ENCODE results near the gene PCYT1A.
"Not testable (repeated sequence)": the region's sequence is repeated elsewhere in the genome, so short reads cannot be mapped to it uniquely, and the experiment has no call there.

The PCYT1A gene

GRCh38 chr3:196189566-196190347 lies 97.8 kb downstream of the PCYT1A start:
- no peak for DNase-seq

DNA sequence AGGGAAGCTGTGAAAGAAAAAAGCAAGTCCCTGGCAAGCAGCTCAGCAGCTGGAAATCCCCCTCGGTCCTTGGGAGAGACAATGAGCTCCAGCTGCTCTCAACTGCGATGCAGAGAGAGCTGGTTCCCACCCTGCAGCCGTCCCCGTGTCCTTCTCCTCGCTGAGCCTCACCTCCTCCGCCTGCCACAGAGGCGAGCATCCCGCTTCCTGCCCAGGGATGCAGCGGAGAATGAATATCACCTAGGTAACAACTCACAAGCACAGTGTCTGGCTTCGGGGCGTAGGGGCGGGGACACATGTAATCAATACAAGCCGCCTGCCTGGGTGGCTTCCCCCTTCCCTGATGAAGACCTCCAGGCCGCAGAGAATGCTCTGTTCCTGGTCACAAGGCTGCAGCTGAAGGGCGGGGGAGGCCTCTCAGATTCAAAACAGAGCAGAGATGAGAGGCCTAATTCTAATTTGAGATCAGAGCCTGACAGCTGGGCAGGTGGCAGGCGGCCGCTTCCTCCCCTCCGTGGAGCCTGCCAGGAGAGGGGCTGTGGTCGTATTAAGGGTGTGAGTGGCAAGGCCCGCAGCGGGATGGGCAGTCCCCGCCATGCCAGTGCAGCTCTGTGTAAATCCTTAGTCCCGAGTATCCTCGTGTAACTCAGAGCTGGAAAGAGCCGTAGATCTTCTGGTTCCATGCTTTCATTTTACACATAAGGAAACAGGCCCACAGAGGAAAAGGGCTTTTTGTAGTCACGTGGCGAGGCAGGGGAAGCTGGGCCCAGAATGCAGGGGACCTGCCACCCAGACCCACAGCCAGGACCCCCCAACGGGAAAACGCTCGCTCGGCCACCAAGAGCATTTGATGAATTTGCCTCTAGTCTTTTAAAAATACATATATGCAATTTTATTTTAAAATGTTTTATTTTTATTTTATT lies 100.6 kb downstream of the PCYT1A start:
- DNase-seq: no peak

DNA sequence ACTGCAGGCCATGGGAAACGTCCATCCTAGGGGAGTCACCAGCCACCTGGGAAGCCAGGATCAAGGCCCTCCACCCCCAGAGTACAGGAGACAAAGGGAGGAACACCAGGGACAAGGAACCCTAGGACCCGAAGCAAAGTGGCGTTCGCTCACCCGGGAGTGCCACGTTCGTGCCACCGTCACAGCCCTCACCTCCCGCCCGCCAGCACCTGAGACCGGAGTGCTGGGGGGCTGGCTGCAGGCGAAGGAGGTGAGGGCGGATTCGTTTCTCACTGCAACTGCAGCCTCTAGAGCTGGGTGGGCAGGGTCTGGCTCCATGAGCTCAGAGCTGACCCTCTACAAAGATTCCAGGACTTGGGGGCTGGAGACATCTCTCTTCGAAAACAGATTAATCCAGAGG lies 102.6 kb downstream of the PCYT1A start:
- DNase-seq: no peak

GRCh38 chr3:196184169-196184432 lies 103.4 kb downstream of the PCYT1A start:
- DNase-seq: not testable (repeated sequence)

- no peak for DNase-seq
Measured at GRCh38 chr3:196181127-196181546, 106.4 kb downstream of the PCYT1A start.

DNA sequence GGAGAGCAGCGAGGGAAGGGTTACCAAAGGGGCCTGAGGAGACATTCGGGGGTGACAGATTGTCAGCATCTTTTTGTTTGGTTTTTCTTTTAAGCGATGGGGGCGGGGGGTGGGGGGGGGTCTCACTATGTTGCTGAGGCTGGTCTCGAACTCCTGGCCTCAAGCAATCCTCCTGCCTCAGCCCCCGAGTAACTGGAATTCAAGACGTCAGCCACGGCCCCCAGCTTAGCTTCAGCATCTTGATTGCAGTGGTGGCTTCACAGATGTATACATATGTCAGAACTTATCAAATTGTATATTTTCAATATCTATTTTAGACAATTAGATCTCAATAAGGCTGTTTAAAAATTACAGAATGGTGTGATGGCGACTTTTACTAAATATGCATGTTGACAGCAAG lies 107.2 kb downstream of the PCYT1A start:
- no peak for DNase-seq
